HCT116 (cell line): ENCODE data around the gene HCN2. TPM values are rescaled to one million over a fixed set of nuclear protein-coding genes. Genes with fewer than 3 reads are reported as not detected.
A peak's percentile ranks its signal among the peaks of the same experiment; 100 is the strongest.

Source experiments
- ATAC-seq: fragments of 200-7000 bp; cut with Tn5 transposase; 2 replicates; pipeline ENCODE4 v1.9.1; 2020; ENCODE audit warnings: mild to moderate bottlenecking, moderate library complexity
- BruUV-seq: library from RNA; stranded (reverse); fragments of 400-500 nt; replicated peaks from 2 replicates; lab custom pipeline; 2021; lab: Mats Ljungman, UMichigan
- CTCF ChIA-PET: fragments of 300-600 bp; sonication (Branson Sonifier 250); formaldehyde crosslinking; loops from one replicate; lab custom pipeline; 2021; ENCODE audit warnings: antibody characterized with exemption; lab: Charles Lee
- POLR2A ChIA-PET: fragments of 300-600, 350-600 bp; sonication (Branson Sonifier 250); formaldehyde crosslinking; loops from one replicate; lab custom pipeline; 2021; ENCODE audit warnings: antibody characterized with exemption; lab: Charles Lee
- RAD21 ChIA-PET, 2 experiments: fragments of 300-600 bp; sonication (Branson Sonifier 250); formaldehyde crosslinking; loops; one replicate each; lab custom pipeline; 2023; ENCODE audit warnings: low total read pairs in 2 of 2; ENCODE audit not compliant: uncharacterized antibody in 2 of 2, unreplicated experiment in 2 of 2, low non-redundant PET in 1 of 2; lab: Charles Lee
- DNase-seq: peaks from one replicate; pipeline ENCODE4 v3.0.0-alpha.2; 2010; ENCODE audit warnings: low read depth, low spot score
- H2AFZ ChIP-seq: fragments of 200-600 bp; shearing (Covaris generic), sonication (generic); 2 replicates; pipeline ENCODE4 v1.6.1; 2017; ENCODE audit warnings: low read depth, mixed run types, mixed read lengths, antibody characterized with exemption, low read length; ENCODE audit not compliant: poor library complexity, severe bottlenecking
- H3K27ac ChIP-seq: 2 replicates; pipeline ENCODE4 v1.5.1; 2012; ENCODE audit warnings: low read depth, low read length
- H3K27me3 ChIP-seq: fragments of 200-600 bp; sonication (generic); 2 replicates; pipeline ENCODE4 v1.6.1; 2016; ENCODE audit warnings: mixed run types, low read length, mixed read lengths; ENCODE audit not compliant: insufficient read depth
- H3K36me3 ChIP-seq, 2 experiments: fragments of 200-500 bp in 1 of 2; fragments of 200-600 bp in 1 of 2; sonication (Bioruptor generic) in 1 of 2; sonication (generic) in 1 of 2; 2 replicates each; pipeline versions ENCODE4 v1.5.1 to v1.6.1; 2014 to 2016; ENCODE audit warnings: low read length in 2 of 2, inconsistent platforms in 1 of 2, mixed read lengths in 1 of 2, mixed run types in 1 of 2; ENCODE audit not compliant: insufficient read depth in 2 of 2, control insufficient read depth in 1 of 2
- H3K4me1 ChIP-seq, 2 experiments: fragments of 200-600 bp in 1 of 2; sonication (generic) in 1 of 2; 2 replicates each; pipeline versions ENCODE4 v1.5.1 to v1.6.1; 2012 to 2017; ENCODE audit warnings: low read length in 2 of 2, inconsistent platforms in 1 of 2, mild to moderate bottlenecking in 1 of 2, mixed read lengths in 1 of 2, mixed run types in 1 of 2, moderate library complexity in 1 of 2; ENCODE audit not compliant: insufficient read depth in 2 of 2, control insufficient read depth in 1 of 2
- H3K4me2 ChIP-seq: fragments of 200-600 bp; sonication (generic); 2 replicates; pipeline ENCODE4 v1.6.1; 2017; ENCODE audit warnings: mixed run types, low read length, mixed read lengths
- H3K4me3 ChIP-seq, 2 experiments: fragments of 200-600 bp in 1 of 2; sonication (generic) in 1 of 2; replicated peaks in 1 of 2; 2 replicates each; pipeline ENCODE4 v1.5.1; 2011 to 2016; ENCODE audit warnings: low read length in 2 of 2, control low read depth in 1 of 2, low read depth in 1 of 2, mild to moderate bottlenecking in 1 of 2, mixed read lengths in 1 of 2, mixed run types in 1 of 2
- H3K79me2 ChIP-seq: fragments of 200-600 bp; sonication (generic); 2 replicates; pipeline ENCODE4 v1.6.1; 2017; ENCODE audit warnings: mild to moderate bottlenecking, mixed run types, low read length, moderate library complexity, mixed read lengths; ENCODE audit not compliant: insufficient read depth
- H3K9ac ChIP-seq: fragments of 200-600 bp; sonication (generic); 2 replicates; pipeline ENCODE4 v1.6.1; 2016; ENCODE audit warnings: low read length, mixed read lengths
- H3K9me2 ChIP-seq: fragments of 200-600 bp; sonication (generic), shearing (Covaris generic); 2 replicates; pipeline ENCODE4 v1.6.1; 2017; ENCODE audit warnings: mixed run types, mild to moderate bottlenecking, moderate library complexity; ENCODE audit not compliant: insufficient read depth
- H3K9me3 ChIP-seq, 2 experiments: fragments of 200-500 bp in 1 of 2; fragments of 200-600 bp in 1 of 2; sonication (Bioruptor generic) in 1 of 2; sonication (generic) in 1 of 2; 2 replicates each; pipeline ENCODE4 v1.6.1; 2014 to 2017; ENCODE audit warnings: low read length in 2 of 2, mixed read lengths in 2 of 2, inconsistent platforms in 1 of 2, low read depth in 1 of 2, mild to moderate bottlenecking in 1 of 2, mixed run types in 1 of 2, moderate library complexity in 1 of 2; ENCODE audit not compliant: control insufficient read depth in 1 of 2, insufficient read depth in 1 of 2
- H4K20me1 ChIP-seq: fragments of 200-600 bp; sonication (generic), shearing (Covaris generic); 2 replicates; pipeline ENCODE4 v1.6.1; 2017; ENCODE audit warnings: mixed run types, mild to moderate bottlenecking, moderate library complexity; ENCODE audit not compliant: insufficient read depth
- EGR1 ChIP-seq: IDR thresholded peaks from 2 replicates; pipeline ENCODE4 v1.6.1; 2012; ENCODE audit warnings: low read depth
- EZH2 ChIP-seq: fragments of 200-600 bp; sonication (generic); IDR thresholded peaks from 2 replicates; pipeline ENCODE4 v1.6.1; 2017; ENCODE audit warnings: antibody characterized with exemption, mixed run types
- EZH2phosphoT487 ChIP-seq: fragments of 200-600 bp; IDR thresholded peaks from 2 replicates; pipeline ENCODE4 v1.6.1; 2018; ENCODE audit warnings: antibody characterized with exemption, borderline replicate concordance
- SIN3A ChIP-seq: IDR thresholded peaks from 2 replicates; pipeline ENCODE4 v1.6.1; 2012; ENCODE audit warnings: low read depth
- intact Hi-C: fragments of 100-400 bp; cut with micrococcal nuclease; formaldehyde crosslinking; loops from 2 replicates; pipeline ENCODE4 v1.10.0; 2022
- total RNA-seq: library from RNA; stranded (reverse); gene quantifications from one replicate; pipeline ENCODE4 v1.2.1, GENCODE V29; 2021; ENCODE audit not compliant: unreplicated experiment
- TF ChIP-seq, protein P1 (sequence below), 3 experiments: fragments of 200-600 bp in 1 of 3; sonication (generic) in 1 of 3; IDR thresholded peaks in 2 of 3; conservative IDR thresholded peaks in 1 of 3; 2 replicates each; pipeline ENCODE4 v1.5.1; 2012 to 2017; ENCODE audit warnings: low read depth in 2 of 3, low read length in 2 of 3, antibody characterized with exemption in 1 of 3, borderline replicate concordance in 1 of 3, control low read depth in 1 of 3, mild to moderate bottlenecking in 1 of 3, mixed read lengths in 1 of 3, mixed run types in 1 of 3, moderate library complexity in 1 of 3; ENCODE audit not compliant: insufficient read depth in 1 of 3
- TF ChIP-seq, protein P2 (sequence below): IDR thresholded peaks from 2 replicates; pipeline ENCODE4 v1.6.1; 2011; ENCODE audit warnings: mild to moderate bottlenecking, low read length, moderate library complexity; ENCODE audit not compliant: insufficient replicate concordance; ENCODE audit errors: extremely low read depth

HCN2 gene
- total RNA-seq, 1 experiment from 2014 or later: 2.4 TPM

DNA sequence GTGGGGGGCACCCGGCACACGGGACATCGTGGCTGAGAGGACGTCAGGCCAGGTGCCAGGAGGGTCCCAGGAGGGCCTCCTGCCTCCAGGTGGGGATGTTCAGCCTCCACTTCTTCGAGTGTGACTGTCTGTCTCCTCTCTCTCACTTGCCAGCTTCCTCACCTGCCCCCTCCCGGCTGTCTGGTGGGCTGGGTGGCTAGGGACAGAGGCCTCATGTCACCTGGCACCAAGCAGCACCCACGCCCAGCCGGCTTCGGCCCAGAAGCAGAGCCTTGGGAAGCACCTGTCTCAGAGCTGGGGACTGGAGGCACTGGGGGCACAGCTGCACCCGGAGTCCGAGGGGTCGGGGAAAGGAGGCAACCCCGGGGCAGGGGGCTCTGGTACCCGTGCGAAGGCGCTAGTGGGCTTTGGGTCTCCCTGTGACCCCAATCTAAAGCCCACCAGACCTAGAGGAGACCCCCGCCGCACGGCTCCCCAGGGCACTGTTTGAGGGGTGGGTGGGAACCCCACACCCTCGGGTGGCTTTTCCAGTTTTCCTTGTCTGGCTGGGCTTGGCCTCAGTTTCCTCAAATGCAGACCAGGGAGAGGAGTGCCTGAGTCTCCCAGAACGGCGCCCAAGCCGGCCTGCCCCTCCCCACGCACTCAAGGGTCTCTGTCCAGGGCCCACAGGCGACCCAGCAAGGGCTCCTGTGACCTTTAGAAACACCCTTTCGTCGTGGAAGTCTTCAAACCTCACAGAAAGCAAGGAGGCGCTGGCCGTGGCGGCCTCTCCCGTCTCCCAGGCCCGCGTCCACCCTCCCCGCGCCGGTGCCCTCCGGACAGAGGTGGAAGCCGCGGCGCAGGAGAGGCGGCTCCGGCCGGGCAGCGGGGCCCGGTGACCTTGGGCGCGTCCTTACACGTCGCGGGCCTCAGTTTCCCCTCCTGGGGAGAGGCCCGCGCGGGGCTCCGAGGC is 664 bp upstream of the HCN2 start:
- 0 out of 2 replicates have a peak, but pooled peaks have one; percentile 2 for ATAC-seq
- intact Hi-C loops: loop anchor here (1.0 to 2.0 kb wide), 2 partner anchors 43 to 146 kb away; no protein-coding TSS in a partner anchor
- peak overlapping the region; percentile 83 for H3K4me2 ChIP-seq
- ChIA-PET CTCF (interaction anchor here (0.7 kb wide), 1 partner anchor 13 kb away, joined by 4 read pairs; no protein-coding TSS in a partner anchor), RAD21 (no interaction called here)
- H3K36me3 ChIP-seq: no peaks in the 10 kb centered on the region
- no peaks in the 10 kb centered on the region for H3K27me3 ChIP-seq
- no peaks in the 10 kb centered on the region for H3K79me2 ChIP-seq
- peak overlapping the region; percentile 35 for H3K9ac ChIP-seq
- TF ChIP-seq, protein P1, sequence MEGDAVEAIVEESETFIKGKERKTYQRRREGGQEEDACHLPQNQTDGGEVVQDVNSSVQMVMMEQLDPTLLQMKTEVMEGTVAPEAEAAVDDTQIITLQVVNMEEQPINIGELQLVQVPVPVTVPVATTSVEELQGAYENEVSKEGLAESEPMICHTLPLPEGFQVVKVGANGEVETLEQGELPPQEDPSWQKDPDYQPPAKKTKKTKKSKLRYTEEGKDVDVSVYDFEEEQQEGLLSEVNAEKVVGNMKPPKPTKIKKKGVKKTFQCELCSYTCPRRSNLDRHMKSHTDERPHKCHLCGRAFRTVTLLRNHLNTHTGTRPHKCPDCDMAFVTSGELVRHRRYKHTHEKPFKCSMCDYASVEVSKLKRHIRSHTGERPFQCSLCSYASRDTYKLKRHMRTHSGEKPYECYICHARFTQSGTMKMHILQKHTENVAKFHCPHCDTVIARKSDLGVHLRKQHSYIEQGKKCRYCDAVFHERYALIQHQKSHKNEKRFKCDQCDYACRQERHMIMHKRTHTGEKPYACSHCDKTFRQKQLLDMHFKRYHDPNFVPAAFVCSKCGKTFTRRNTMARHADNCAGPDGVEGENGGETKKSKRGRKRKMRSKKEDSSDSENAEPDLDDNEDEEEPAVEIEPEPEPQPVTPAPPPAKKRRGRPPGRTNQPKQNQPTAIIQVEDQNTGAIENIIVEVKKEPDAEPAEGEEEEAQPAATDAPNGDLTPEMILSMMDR (IDR thresholded peaks at IDR 0.05 in 2 of 3, conservative IDR thresholded peaks at IDR 0.05 in 1 of 3; ENCODE audit: borderline replicate concordance in 1 of 3, insufficient read depth in 1 of 3, low read depth in 2 of 3, low read length in 2 of 3): no peak
- no peak for TF ChIP-seq EZH2
- TF ChIP-seq, protein P2, sequence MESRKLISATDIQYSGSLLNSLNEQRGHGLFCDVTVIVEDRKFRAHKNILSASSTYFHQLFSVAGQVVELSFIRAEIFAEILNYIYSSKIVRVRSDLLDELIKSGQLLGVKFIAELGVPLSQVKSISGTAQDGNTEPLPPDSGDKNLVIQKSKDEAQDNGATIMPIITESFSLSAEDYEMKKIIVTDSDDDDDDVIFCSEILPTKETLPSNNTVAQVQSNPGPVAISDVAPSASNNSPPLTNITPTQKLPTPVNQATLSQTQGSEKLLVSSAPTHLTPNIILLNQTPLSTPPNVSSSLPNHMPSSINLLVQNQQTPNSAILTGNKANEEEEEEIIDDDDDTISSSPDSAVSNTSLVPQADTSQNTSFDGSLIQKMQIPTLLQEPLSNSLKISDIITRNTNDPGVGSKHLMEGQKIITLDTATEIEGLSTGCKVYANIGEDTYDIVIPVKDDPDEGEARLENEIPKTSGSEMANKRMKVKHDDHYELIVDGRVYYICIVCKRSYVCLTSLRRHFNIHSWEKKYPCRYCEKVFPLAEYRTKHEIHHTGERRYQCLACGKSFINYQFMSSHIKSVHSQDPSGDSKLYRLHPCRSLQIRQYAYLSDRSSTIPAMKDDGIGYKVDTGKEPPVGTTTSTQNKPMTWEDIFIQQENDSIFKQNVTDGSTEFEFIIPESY: no peak
- no peak for TF ChIP-seq SIN3A
- no peak for TF ChIP-seq EGR1
- TF ChIP-seq EZH2phosphoT487: no peak
- TF ChIP-seq, all 23 proteins: peak for 0
- DNase-seq: no peak
- H4K20me1 ChIP-seq: no peaks in the 10 kb centered on the region
- no peak overlapping the region; the same call in 1 of the 2 replicates for H3K27ac ChIP-seq
- no peaks in the 10 kb centered on the region for H3K9me3 ChIP-seq
- BruUV-seq: no TSS peak
- H3K4me3 ChIP-seq: peak overlapping the region; percentile 19 to 51
- H3K9me2 ChIP-seq: no peaks in the 10 kb centered on the region
- POLR2A ChIA-PET: no interaction called here
- no peak overlapping the region for H2AFZ ChIP-seq
- H3K4me1 ChIP-seq: peaks cover 15 to 22% of the 10 kb centered on the region in 2 experiments
